Hepatocyte (in vitro differentiated cells): ENCODE data around the gene SERPINA10. TPM values are rescaled to one million over a fixed set of nuclear protein-coding genes. Genes with fewer than 3 reads are reported as not detected.

Experiments used
- DNase-seq: peaks from one replicate; pipeline ENCODE4 v3.0.0-alpha.2; 2016; ENCODE audit warnings: low spot score
- H2AFZ ChIP-seq: fragments of 200-600 bp; sonication (generic); 2 replicates; pipeline ENCODE4 v1.6.0; 2016; ENCODE audit warnings: antibody characterized with exemption, mild to moderate bottlenecking
- H3K27ac ChIP-seq: fragments of 200-600 bp; sonication (generic); 2 replicates; pipeline ENCODE4 v1.5.1; 2016; ENCODE audit warnings: mild to moderate bottlenecking
- H3K27me3 ChIP-seq: fragments of 200-600 bp; sonication (generic); 2 replicates; pipeline ENCODE4 v1.6.1; 2016
- H3K36me3 ChIP-seq: fragments of 200-600 bp; sonication (generic); replicated peaks from 2 replicates; pipeline ENCODE4 v1.5.1; 2016; ENCODE audit warnings: low read depth; ENCODE audit not compliant: insufficient read depth
- H3K4me1 ChIP-seq: fragments of 200-600 bp; sonication (generic); 2 replicates; pipeline ENCODE4 v1.5.1; 2016; ENCODE audit warnings: mild to moderate bottlenecking, moderate library complexity; ENCODE audit not compliant: insufficient read depth
- H3K4me2 ChIP-seq: fragments of 200-600 bp; sonication (generic); 2 replicates; pipeline ENCODE4 v1.6.0; 2016
- H3K4me3 ChIP-seq: fragments of 200-600 bp; sonication (generic); 2 replicates; pipeline ENCODE4 v1.5.1; 2016; ENCODE audit warnings: mild to moderate bottlenecking
- H3K79me2 ChIP-seq: fragments of 200-600 bp; sonication (generic); 2 replicates; pipeline ENCODE4 v1.6.0; 2017; ENCODE audit warnings: mild to moderate bottlenecking
- H3K9me2 ChIP-seq: fragments of 200-600 bp; sonication (generic); replicated peaks from 2 replicates; pipeline ENCODE4 v1.6.0; 2017; ENCODE audit warnings: mild to moderate bottlenecking; ENCODE audit not compliant: insufficient read depth
- H3K9me3 ChIP-seq: fragments of 200-600 bp; sonication (generic); 2 replicates; pipeline ENCODE4 v1.5.1; 2016; ENCODE audit warnings: low read depth, mild to moderate bottlenecking
- H4K20me1 ChIP-seq: fragments of 200-600 bp; sonication (generic); 2 replicates; pipeline ENCODE4 v1.6.0; 2016; ENCODE audit warnings: mild to moderate bottlenecking; ENCODE audit not compliant: insufficient read depth, poor library complexity, severe bottlenecking
- CTCF ChIP-seq: fragments of 200-600 bp; sonication (generic); IDR thresholded peaks from 2 replicates; pipeline ENCODE4 v1.5.1; 2016; ENCODE audit warnings: antibody characterized with exemption, mild to moderate bottlenecking; ENCODE audit not compliant: poor library complexity
- EZH2 ChIP-seq: fragments of 200-600 bp; sonication (generic); IDR thresholded peaks from 2 replicates; pipeline ENCODE4 v1.6.1; 2016; ENCODE audit warnings: antibody characterized with exemption, mild to moderate bottlenecking, borderline replicate concordance
- EZH2phosphoT487 ChIP-seq: fragments of 200-600 bp; sonication (generic); IDR thresholded peaks from one replicate; pipeline ENCODE4 v1.6.1; 2018; ENCODE audit warnings: antibody characterized with exemption, mild to moderate bottlenecking, low read depth, moderate library complexity; ENCODE audit not compliant: unreplicated experiment, severe bottlenecking
- WGBS: methylation state at CpG from one replicate; pipeline ENCODE4 v1.1.6; 2016; ENCODE audit warnings: low lambda C conversion rate; ENCODE audit errors: missing lambda C conversion rate; 5-methylcytosine and 5-hydroxymethylcytosine counted together
- polyA plus RNA-seq: library from polyadenylated mRNA; unstranded; fragments of >200 nt; fragmentation: Nextera tagmentation; extraction: Ambion mirVana; gene quantifications from 2 replicates; pipeline ENCODE4 v1.2.1, GENCODE V29; 2016
- total RNA-seq: library from RNA; depleted of rRNA; stranded (reverse); fragments of >200 nt; gene quantifications from 2 replicates; pipeline ENCODE4 v1.2.3, GENCODE V29; 2014

SERPINA10 gene
- total and polyA plus RNA-seq, 2 experiments from 2014 or later, result 10.5 to 23.0 TPM

GRCh38 chr14:94244182-94244581 lies 48.9 kb downstream of the SERPINA10 start:
- Histone ChIP-seq H3K4me2 (no peak overlapping the region), H3K9me3 (no peaks in the 10 kb centered on the region), H3K36me3 (no peaks in the 10 kb centered on the region), H3K9me2 (no peaks in the 10 kb centered on the region), H3K79me2 (no peaks in the 10 kb centered on the region), H3K4me3 (no peak overlapping the region), H3K27me3 (no peaks in the 10 kb centered on the region), H4K20me1 (no peaks in the 10 kb centered on the region), H3K27ac (no peak overlapping the region), H3K4me1 (no peaks in the 10 kb centered on the region), H2AFZ (no peak overlapping the region)
- WGBS, result 96% methylated on average over 2 of the region's 2 CpGs
- no peak for TF ChIP-seq CTCF
- no peak for TF ChIP-seq EZH2phosphoT487
- no peak for TF ChIP-seq EZH2
- DNase-seq, result no peak

- TF ChIP-seq EZH2phosphoT487 (no peak), EZH2 (no peak), CTCF (no peak)
- DNase-seq, result no peak
- Histone ChIP-seq H3K4me1 (no peaks in the 10 kb centered on the region), H3K36me3 (no peaks in the 10 kb centered on the region), H3K27me3 (no peaks in the 10 kb centered on the region), H3K9me2 (no peaks in the 10 kb centered on the region), H3K27ac (no peak overlapping the region), H3K9me3 (no peaks in the 10 kb centered on the region), H3K4me3 (no peak overlapping the region), H4K20me1 (no peaks in the 10 kb centered on the region), H2AFZ (no peak overlapping the region), H3K79me2 (no peaks in the 10 kb centered on the region), H3K4me2 (no peak overlapping the region)
- WGBS, result 93% methylated on average over 2 of the region's 2 CpGs
These were observed 53.7 kb downstream of the SERPINA10 start for GRCh38 chr14:94239406-94239805.

- Histone ChIP-seq H3K27ac (no peak overlapping the region), H3K36me3 (no peaks in the 10 kb centered on the region), H3K4me2 (no peak overlapping the region), H3K9me3 (no peaks in the 10 kb centered on the region), H3K9me2 (no peaks in the 10 kb centered on the region), H3K27me3 (no peaks in the 10 kb centered on the region), H3K79me2 (no peaks in the 10 kb centered on the region), H2AFZ (no peak overlapping the region), H3K4me1 (no peaks in the 10 kb centered on the region), H4K20me1 (no peaks in the 10 kb centered on the region), H3K4me3 (no peak overlapping the region)
- DNase-seq, result no peak
- 82% methylated on average over 4 of the region's 4 CpGs for WGBS
- TF ChIP-seq EZH2phosphoT487 (no peak), EZH2 (no peak), CTCF (no peak)
These were observed 55.1 kb downstream of the SERPINA10 start for GRCh38 chr14:94237983-94238382.

GRCh38 chr14:94237046-94237445 lies 56.0 kb downstream of the SERPINA10 start:
- Histone ChIP-seq H3K27me3 (no peaks in the 10 kb centered on the region), H3K36me3 (no peaks in the 10 kb centered on the region), H3K9me3 (no peaks in the 10 kb centered on the region), H3K4me2 (no peak overlapping the region), H3K4me1 (no peaks in the 10 kb centered on the region), H3K27ac (no peak overlapping the region), H3K4me3 (no peak overlapping the region), H2AFZ (no peak overlapping the region), H3K79me2 (no peaks in the 10 kb centered on the region), H3K9me2 (no peaks in the 10 kb centered on the region), H4K20me1 (no peaks in the 10 kb centered on the region)
- TF ChIP-seq CTCF, result no peak
- no peak for TF ChIP-seq EZH2
- no peak for TF ChIP-seq EZH2phosphoT487
- no peak for DNase-seq
